A673 (cell line): Measurements from ENCODE around the gene MEA1. TPM values are rescaled to one million over a fixed set of nuclear protein-coding genes. Genes with fewer than 3 reads are reported as not detected.

ENCODE experiments used
- BruUV-seq: library from RNA; stranded (reverse); fragments of 400-500 nt; replicated peaks from 2 replicates; lab custom pipeline; 2021; lab: Mats Ljungman, UMichigan
- CTCF ChIA-PET: fragments of 300-600 bp; sonication (Branson Sonifier 250); formaldehyde crosslinking; loops from one replicate; lab custom pipeline; 2022; ENCODE audit warnings: antibody characterized with exemption; lab: Charles Lee
- POLR2A ChIA-PET: fragments of 300-600 bp; sonication (Branson Sonifier 250); formaldehyde crosslinking; loops from one replicate; lab custom pipeline; 2022; ENCODE audit warnings: antibody characterized with exemption; ENCODE audit not compliant: low non-redundant PET; lab: Charles Lee
- DNase-seq: peaks from one replicate; pipeline ENCODE4 v3.0.0-alpha.2; 2015; ENCODE audit warnings: low spot score
- H3K27ac ChIP-seq: fragments of 200-600 bp; sonication (generic); 2 replicates; pipeline ENCODE4 v1.5.1; 2016; ENCODE audit warnings: mixed run types, low read depth, mild to moderate bottlenecking, mixed read lengths, antibody characterized with exemption, low read length; ENCODE audit not compliant: poor library complexity, severe bottlenecking
- H3K27me3 ChIP-seq: fragments of 200-600 bp; sonication (generic); replicated peaks from 2 replicates; pipeline ENCODE4 v1.6.1; 2017; ENCODE audit warnings: mixed run types, low read depth, mild to moderate bottlenecking, mixed read lengths, antibody characterized with exemption, low read length; ENCODE audit not compliant: insufficient read depth, poor library complexity
- H3K36me3 ChIP-seq: fragments of 200-600 bp; sonication (generic); 2 replicates; pipeline ENCODE4 v1.6.1; 2016; ENCODE audit warnings: mixed run types, mild to moderate bottlenecking, mixed read lengths, antibody characterized with exemption, low read length; ENCODE audit not compliant: insufficient read depth, poor library complexity, severe bottlenecking
- H3K4me1 ChIP-seq: fragments of 200-600 bp; sonication (generic); 2 replicates; pipeline ENCODE4 v1.6.1; 2017; ENCODE audit warnings: mixed run types, mild to moderate bottlenecking, mixed read lengths, antibody characterized with exemption, low read length; ENCODE audit not compliant: insufficient read depth, poor library complexity, severe bottlenecking
- H3K4me3 ChIP-seq: fragments of 200-600 bp; sonication (generic); 2 replicates; pipeline ENCODE4 v1.5.1; 2016; ENCODE audit warnings: low read depth, mixed run types, mild to moderate bottlenecking, mixed read lengths, low read length; ENCODE audit not compliant: poor library complexity, severe bottlenecking
- H3K9me3 ChIP-seq: fragments of 200-600 bp; sonication (generic); 2 replicates; pipeline ENCODE4 v1.6.1; 2016; ENCODE audit warnings: mixed run types, low read depth, mild to moderate bottlenecking, mixed read lengths, antibody characterized with exemption, low read length; ENCODE audit not compliant: poor library complexity, severe bottlenecking
- CTCF ChIP-seq: fragments of 300-800, 200-600 bp; sonication (generic); conservative IDR thresholded peaks from 2 replicates; pipeline ENCODE4 v1.5.1; 2017; ENCODE audit warnings: low read depth, mild to moderate bottlenecking, antibody characterized with exemption, low read length, moderate library complexity, mixed read lengths
- EZH2 ChIP-seq: fragments of 200-600 bp; sonication (generic); IDR thresholded peaks from 2 replicates; pipeline ENCODE4 v1.6.1; 2017; ENCODE audit warnings: borderline replicate concordance, low read depth, mild to moderate bottlenecking, mixed read lengths, antibody characterized with exemption, low read length; ENCODE audit not compliant: poor library complexity, severe bottlenecking
- intact Hi-C: fragments of 100-400 bp; cut with micrococcal nuclease; formaldehyde crosslinking; loops from one replicate; pipeline ENCODE4 v1.10.0; 2022; ENCODE audit not compliant: unreplicated experiment
- total RNA-seq: library from RNA; stranded (reverse); gene quantifications from 2 replicates; pipeline ENCODE4 v1.2.3, GENCODE V29; 2021

MEA1 gene
- total RNA-seq, 1 experiment from 2014 or later: 125 TPM

GRCh38 chr6:43053545-43054205, 39.9 kb upstream of the MEA1 start, which contains the start of gene CUL7:
Gene CUL7 (minus strand): TSS chr6:43053851. CDS start chr6:43052788, 1,063 bp downstream.
- peak within 1 kb of the TSS; percentile 93 for H3K27ac ChIP-seq
- no peaks in the 10 kb centered on the region for H3K27me3 ChIP-seq
- TF ChIP-seq CTCF (no peak), EZH2 (no peak)
- H3K9me3 ChIP-seq: no peaks in the 10 kb centered on the region
- BruUV-seq: no TSS peak
- peak; percentile 98 for DNase-seq
- H3K4me3 ChIP-seq: peak within 1 kb of the TSS; percentile 83
- CTCF ChIA-PET: no interaction called here
- POLR2A ChIA-PET: no interaction called here
- peaks cover 32% of the 10 kb centered on the region for H3K36me3 ChIP-seq
- H3K4me1 ChIP-seq: peaks cover 29% of the 10 kb centered on the region
- intact Hi-C loops: no loop called here

- TSS peak; percentile 25 for BruUV-seq
- H3K36me3 ChIP-seq: peaks cover 33% of the 10 kb centered on the region
- peak; percentile 30 for DNase-seq
- H3K4me3 ChIP-seq: peak overlapping the region; percentile 83
- H3K4me1 ChIP-seq: peaks cover 24% of the 10 kb centered on the region
- ChIA-PET CTCF (no interaction called here), POLR2A (no interaction called here)
- no peaks in the 10 kb centered on the region for H3K27me3 ChIP-seq
- TF ChIP-seq EZH2 (no peak), CTCF (no peak)
- peak overlapping the region; percentile 93 for H3K27ac ChIP-seq
- intact Hi-C loops: no loop called here
- no peaks in the 10 kb centered on the region for H3K9me3 ChIP-seq
Measured at GRCh38 chr6:43052842-43053544, 39.2 kb upstream of the MEA1 start.

GRCh38 chr6:43052225-43052841, 38.6 kb upstream of the MEA1 start:
- intact Hi-C loops: no loop called here
- ChIA-PET CTCF (no interaction called here), POLR2A (no interaction called here)
- no TSS peak for BruUV-seq
- peak overlapping the region; percentile 93 for H3K27ac ChIP-seq
- H3K27me3 ChIP-seq: no peaks in the 10 kb centered on the region
- H3K4me3 ChIP-seq: peak overlapping the region; percentile 83
- peaks cover 24% of the 10 kb centered on the region for H3K4me1 ChIP-seq
- peaks cover 40% of the 10 kb centered on the region for H3K36me3 ChIP-seq
- DNase-seq: no peak
- H3K9me3 ChIP-seq: no peaks in the 10 kb centered on the region
- TF ChIP-seq CTCF: no peak
- no peak for TF ChIP-seq EZH2
